A549 (cell line): ENCODE measurements around the gene SEPTIN12. TPM values are rescaled to one million over a fixed set of nuclear protein-coding genes. Genes with fewer than 3 reads are reported as not detected.

Experiments
- ATAC-seq, 2 experiments: fragments of 200-7000 bp in 1 of 2; fragments of >200 bp in 1 of 2; cut with Nextera tagmentation in 1 of 2; cut with Tn5 transposase in 1 of 2; 3 replicates each; pipeline versions ENCODE4 v1.8.0 to v1.9.1; 2018 to 2020; ENCODE audit warnings: mild to moderate bottlenecking in 1 of 2, moderate library complexity in 1 of 2
- CTCF ChIA-PET: fragments of 300-600 bp; sonication (Branson Sonifier 250); formaldehyde crosslinking; extraction: SDS; loops from one replicate; lab custom pipeline; 2021; ENCODE audit warnings: antibody characterized with exemption, inconsistent platforms; lab: Yijun Ruan, JAX
- POLR2A ChIA-PET: fragments of 350-600 bp; formaldehyde crosslinking; extraction: SDS; loops from one replicate; lab custom pipeline; 2021; ENCODE audit warnings: antibody characterized with exemption, inconsistent platforms; lab: Yijun Ruan, JAX
- DNase-seq, 2 experiments: peaks; one replicate each; pipeline versions ENCODE4 v3.0.0 to v3.0.0-alpha.2; 2011 to 2016; ENCODE audit warnings: low read depth in 1 of 2, low spot score in 1 of 2
- FAIRE-seq: peaks from 2 replicates; lab custom pipeline; 2011; peaks lifted over from hg19 to GRCh38; lab: Jason Lieb, UNC
- H3K27ac ChIP-seq, 2 experiments: fragments of >200 bp; sonication (Bioruptor Twin); formaldehyde crosslinking; 3 replicates each; pipeline ENCODE4 v1.5.1; 2016 to 2017
- H3K4me1 ChIP-seq: fragments of >200 bp; sonication (Bioruptor Twin); formaldehyde crosslinking; 3 replicates; pipeline ENCODE4 v1.6.1; 2016
- H3K4me2 ChIP-seq: fragments of >200 bp; sonication (Bioruptor Twin); formaldehyde crosslinking; 3 replicates; pipeline ENCODE4 v1.6.1; 2016
- H3K4me3 ChIP-seq: fragments of >200 bp; sonication (Bioruptor Twin); formaldehyde crosslinking; 3 replicates; pipeline ENCODE4 v1.5.1; 2016
- H3K9me3 ChIP-seq: fragments of >200 bp; sonication (Bioruptor Twin); formaldehyde crosslinking; 3 replicates; pipeline ENCODE4 v1.6.1; 2016
- CBX2 ChIP-seq: fragments of 200-600 bp; sonication (generic); IDR thresholded peaks from 2 replicates; pipeline ENCODE4 v1.6.1; 2016; ENCODE audit warnings: low read depth, mild to moderate bottlenecking, borderline replicate concordance
- CEBPB ChIP-seq, 2 experiments: fragments of >200 bp in 1 of 2; sonication (Bioruptor Twin) in 1 of 2; formaldehyde crosslinking in 1 of 2; IDR thresholded peaks; 2 replicates each; pipeline ENCODE4 v1.6.1; 2012 to 2016
- CHD2 ChIP-seq: fragments of 150-350 bp; IDR thresholded peaks from 2 replicates; pipeline ENCODE4 v1.6.1; 2014; ENCODE audit warnings: low read length; ENCODE audit not compliant: partially characterized antibody
- CTCF ChIP-seq: fragments of >200 bp; sonication (Bioruptor Twin); formaldehyde crosslinking; IDR thresholded peaks from 3 replicates; pipeline ENCODE4 v1.5.1; 2016
- EP300 ChIP-seq, 2 experiments: fragments of >200 bp; sonication (Bioruptor Twin); formaldehyde crosslinking; IDR thresholded peaks; 2 replicates in 1 of 2; 3 replicates in 1 of 2; pipeline ENCODE4 v1.6.1; 2016 to 2017
- FOSB ChIP-seq: fragments of 250-450 bp; sonication (Bioruptor Pico); IDR thresholded peaks from 2 replicates; pipeline ENCODE4 v1.5.0; 2020; ENCODE audit warnings: mild to moderate bottlenecking, moderate library complexity
- FOXS1 ChIP-seq: fragments of 250-450 bp; sonication (Bioruptor Pico); IDR thresholded peaks from 2 replicates; pipeline ENCODE4 v1.5.0; 2020; ENCODE audit warnings: mild to moderate bottlenecking, moderate library complexity
- GATA3 ChIP-seq: IDR thresholded peaks from 2 replicates; pipeline ENCODE4 v1.6.1; 2012; ENCODE audit warnings: borderline replicate concordance
- HDAC2 ChIP-seq: fragments of 200-600 bp; sonication (generic); IDR thresholded peaks from 2 replicates; pipeline ENCODE4 v1.6.1; 2016
- HOXA7 ChIP-seq: fragments of 250-450 bp; sonication (Bioruptor Pico); IDR thresholded peaks from 2 replicates; pipeline ENCODE4 v1.5.0; 2020; ENCODE audit warnings: mild to moderate bottlenecking, moderate library complexity
- HOXB13 ChIP-seq: fragments of 250-450 bp; sonication (Bioruptor Pico); IDR thresholded peaks from 2 replicates; pipeline ENCODE4 v1.5.0; 2020; ENCODE audit warnings: low read depth, mild to moderate bottlenecking, moderate library complexity
- JUNB ChIP-seq: fragments of >200 bp; sonication (Bioruptor Twin); formaldehyde crosslinking; IDR thresholded peaks from 2 replicates; pipeline ENCODE4 v1.6.1; 2016
- KDM1A ChIP-seq: fragments of 200-600 bp; sonication (generic); IDR thresholded peaks from 2 replicates; pipeline ENCODE4 v1.6.1; 2016; ENCODE audit warnings: low read depth, mild to moderate bottlenecking
- MAZ ChIP-seq: fragments of 150-350 bp; IDR thresholded peaks from 2 replicates; pipeline ENCODE4 v1.6.1; 2014; ENCODE audit warnings: antibody characterized with exemption, low read depth, low read length, borderline replicate concordance
- MYC ChIP-seq: IDR thresholded peaks from 2 replicates; pipeline ENCODE4 v1.6.1; 2012; ENCODE audit warnings: mild to moderate bottlenecking, inconsistent platforms, low read length, improper control_type of control experiment, borderline replicate concordance
- NFE2L2 ChIP-seq: fragments of 150-350 bp; conservative IDR thresholded peaks from 2 replicates; pipeline ENCODE4 v1.6.1; 2014; ENCODE audit warnings: low read length
- PHF8 ChIP-seq: fragments of 200-600 bp; sonication (generic); IDR thresholded peaks from 2 replicates; pipeline ENCODE4 v1.6.1; 2016; ENCODE audit warnings: low read depth, mild to moderate bottlenecking, antibody characterized with exemption, moderate library complexity, borderline replicate concordance
- RAD21 ChIP-seq, 2 experiments: fragments of >200 bp in 1 of 2; sonication (Bioruptor Twin) in 1 of 2; formaldehyde crosslinking in 1 of 2; IDR thresholded peaks in 1 of 2; conservative IDR thresholded peaks in 1 of 2; 2 replicates in 1 of 2; 3 replicates in 1 of 2; pipeline ENCODE4 v1.6.1; 2012 to 2018; ENCODE audit warnings: inconsistent platforms in 1 of 2
- RCOR1 ChIP-seq: fragments of 150-350 bp; IDR thresholded peaks from 2 replicates; pipeline ENCODE4 v1.6.1; 2014; ENCODE audit warnings: antibody characterized with exemption, low read length, low read depth
- RFX5 ChIP-seq: fragments of 450-650 bp; IDR thresholded peaks from 2 replicates; pipeline ENCODE4 v1.7.1; 2014; ENCODE audit warnings: antibody characterized with exemption, mild to moderate bottlenecking, moderate library complexity
- RNF2 ChIP-seq: fragments of 200-600 bp; sonication (generic); IDR thresholded peaks from 2 replicates; pipeline ENCODE4 v1.6.1; 2016; ENCODE audit warnings: low read depth, mild to moderate bottlenecking, antibody characterized with exemption, moderate library complexity, borderline replicate concordance
- TP53 ChIP-seq: fragments of 250-450 bp; sonication (Bioruptor Pico); IDR thresholded peaks from 2 replicates; pipeline ENCODE4 v1.5.0; 2021; ENCODE audit warnings: mild to moderate bottlenecking, moderate library complexity
- USF2 ChIP-seq: fragments of 450-650 bp; IDR thresholded peaks from 2 replicates; pipeline ENCODE4 v1.6.1; 2014; ENCODE audit warnings: antibody characterized with exemption
- ZNF302 ChIP-seq: fragments of 250-450 bp; sonication (Bioruptor Pico); IDR thresholded peaks from 2 replicates; pipeline ENCODE4 v1.9.0; 2021; ENCODE audit warnings: inconsistent platforms, mild to moderate bottlenecking, moderate library complexity
- WGBS: methylation state at CpG from one replicate; pipeline ENCODE4 v1.1.6; 2017; ENCODE audit errors: missing lambda C conversion rate; 5-methylcytosine and 5-hydroxymethylcytosine counted together
- polyA plus RNA-seq, 4 experiments: library from polyadenylated mRNA; depleted of rRNA in 3 of 4; stranded (reverse); fragments of >200 nt; fragmentation: RNase III in 1 of 4; extraction: RNeasy Plus Mini Kit Qiagen cat#74134 plus additional on column Dnase treatment in 1 of 4; gene quantifications; 2 replicates in 3 of 4; 3 replicates in 1 of 4; pipeline ENCODE4 v1.2.3, GENCODE V29; 2011 to 2017
- TF ChIP-seq, protein P1 (sequence below): IDR thresholded peaks from 2 replicates; pipeline ENCODE4 v1.6.1; 2012
- TF ChIP-seq, protein P2 (sequence below): IDR thresholded peaks from 2 replicates; pipeline ENCODE4 v1.6.1; 2012
- TF ChIP-seq, protein P3 (sequence below): fragments of >200 bp; sonication (Bioruptor Twin); formaldehyde crosslinking; IDR thresholded peaks from 3 replicates; pipeline ENCODE4 v1.6.1; 2016

The SEPTIN12 gene
- polyA plus RNA-seq, 2 of the 4 experiments (the other 2 are of a cell fraction) = 0.14 TPM; not detected in 1

DNA sequence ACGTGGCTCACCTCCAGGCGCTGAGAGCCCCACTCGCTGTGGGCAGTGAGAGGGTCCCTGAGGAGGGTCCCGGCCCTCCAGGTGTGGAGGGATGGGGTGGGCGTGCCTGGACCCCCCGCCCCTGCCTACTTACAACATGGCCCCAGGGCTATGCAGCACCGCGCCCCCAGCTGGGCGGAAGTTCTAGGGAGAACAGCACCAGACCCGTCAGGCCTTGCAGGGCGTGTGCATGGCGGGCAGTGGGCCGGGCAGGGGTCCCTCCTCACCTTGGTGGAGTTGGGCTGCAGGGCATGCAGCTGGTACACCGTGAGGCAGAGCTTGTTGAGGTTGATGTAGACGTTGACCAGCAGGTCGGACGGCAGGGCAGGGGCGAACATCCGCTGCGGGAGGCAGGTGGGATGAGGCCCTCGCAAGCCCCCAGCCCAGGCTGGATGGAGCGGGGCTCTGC is 9.7 kb upstream of the SEPTIN12 start (continued):
- TF ChIP-seq, protein P1, sequence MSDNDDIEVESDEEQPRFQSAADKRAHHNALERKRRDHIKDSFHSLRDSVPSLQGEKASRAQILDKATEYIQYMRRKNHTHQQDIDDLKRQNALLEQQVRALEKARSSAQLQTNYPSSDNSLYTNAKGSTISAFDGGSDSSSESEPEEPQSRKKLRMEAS = no peak
- no peak for TF ChIP-seq MAZ

DNA sequence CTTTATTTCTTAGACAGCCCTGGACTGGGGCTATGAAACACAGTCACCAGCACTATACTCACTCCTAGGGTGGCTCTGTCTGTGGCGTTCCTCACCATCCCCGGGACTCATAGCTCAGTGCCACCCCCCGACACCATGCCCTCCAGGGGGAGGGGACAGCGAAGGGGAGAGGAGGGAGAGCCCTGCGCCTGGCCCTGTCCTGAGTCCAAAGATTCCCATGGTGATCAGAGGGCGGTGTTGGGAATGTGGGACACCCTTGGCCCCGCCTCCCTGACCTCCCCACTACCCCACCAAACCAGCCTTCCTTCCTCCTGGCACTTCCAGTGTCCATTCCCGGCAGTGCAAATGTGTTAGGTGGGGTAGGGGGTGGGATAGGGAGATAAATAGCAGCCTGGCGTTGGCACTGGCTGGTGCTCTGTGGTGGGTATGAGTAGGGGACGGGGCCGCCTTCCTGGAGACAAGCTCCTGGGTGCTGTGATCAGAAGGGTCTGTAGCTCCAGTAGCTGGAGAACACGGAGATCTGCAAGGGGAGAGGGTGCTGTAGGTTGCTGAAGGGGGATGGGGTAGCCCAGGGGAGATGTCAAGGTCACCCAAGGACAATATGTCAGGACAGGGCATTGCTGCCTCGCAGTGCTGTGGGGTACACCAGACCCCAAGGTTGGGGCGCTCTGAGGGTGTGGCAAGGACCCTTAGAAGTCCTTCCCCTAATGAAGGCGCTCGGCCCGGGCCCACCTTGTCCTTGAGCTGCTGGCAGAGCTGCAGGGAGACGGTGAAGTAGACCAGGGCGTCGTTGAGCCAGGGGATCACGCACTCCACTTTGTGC is 9.0 kb upstream of the SEPTIN12 start:
- Histone ChIP-seq H3K27ac (no peak overlapping the region), H3K4me3 (no peak overlapping the region), H3K4me2 (no peak overlapping the region), H3K9me3 (no peaks in the 10 kb centered on the region), H3K4me1 (peaks cover 10% of the 10 kb centered on the region)
- no peak for ATAC-seq
- no peak for TF ChIP-seq HOXB13
- no peak for TF ChIP-seq RFX5
- TF ChIP-seq ZNF302 (CRISPR knock-in tag) = no peak
- no peak for TF ChIP-seq TP53 (CRISPR knock-in tag)
- TF ChIP-seq HDAC2 = no peak
- TF ChIP-seq USF2 = no peak
- TF ChIP-seq CEBPB (IDR thresholded peaks at IDR 0.05) = no peak
- no peak for TF ChIP-seq GATA3
- TF ChIP-seq PHF8 = no peak
- TF ChIP-seq RAD21 (conservative IDR thresholded peaks at IDR 0.05 in 1 of 2, IDR thresholded peaks at IDR 0.05 in 1 of 2) = no peak
- no peak for TF ChIP-seq EP300 (IDR thresholded peaks at IDR 0.05)
- TF ChIP-seq FOXS1 = no peak
- TF ChIP-seq FOSB = no peak
- TF ChIP-seq, protein P2, sequence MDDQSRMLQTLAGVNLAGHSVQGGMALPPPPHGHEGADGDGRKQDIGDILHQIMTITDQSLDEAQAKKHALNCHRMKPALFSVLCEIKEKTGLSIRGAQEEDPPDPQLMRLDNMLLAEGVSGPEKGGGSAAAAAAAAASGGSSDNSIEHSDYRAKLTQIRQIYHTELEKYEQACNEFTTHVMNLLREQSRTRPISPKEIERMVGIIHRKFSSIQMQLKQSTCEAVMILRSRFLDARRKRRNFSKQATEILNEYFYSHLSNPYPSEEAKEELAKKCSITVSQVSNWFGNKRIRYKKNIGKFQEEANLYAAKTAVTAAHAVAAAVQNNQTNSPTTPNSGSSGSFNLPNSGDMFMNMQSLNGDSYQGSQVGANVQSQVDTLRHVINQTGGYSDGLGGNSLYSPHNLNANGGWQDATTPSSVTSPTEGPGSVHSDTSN = no peak
- no peak for TF ChIP-seq JUNB
- TF ChIP-seq CBX2 = no peak
- TF ChIP-seq, protein P1 = no peak
- no peak for TF ChIP-seq RCOR1
- POLR2A ChIA-PET = interaction anchor here (1.7 kb wide), 1 partner anchor 29 kb away, joined by 4 read pairs; no protein-coding TSS in a partner anchor
- no peak for FAIRE-seq
- CTCF ChIA-PET = interaction anchor here (0.6 to 1.0 kb wide), 2 partner anchors 12 to 25 kb away, joined by 3 to 4 read pairs; no protein-coding TSS in a partner anchor
- DNase-seq = no peak
- 84% methylated on average over 21 of the region's 21 CpGs for WGBS

GRCh38 chr16:4795828-4796572 is 7.9 kb upstream of the SEPTIN12 start:
- no peak overlapping the region for H3K4me2 ChIP-seq
- H3K27ac ChIP-seq = no peak overlapping the region
- WGBS = 85% methylated on average over 19 of the region's 30 CpGs
- TF ChIP-seq KDM1A (no peak), ZNF302 (CRISPR knock-in tag) (no peak), RAD21 (conservative IDR thresholded peaks at IDR 0.05 in 1 of 2, IDR thresholded peaks at IDR 0.05 in 1 of 2) (no peak), HOXA7 (no peak), PHF8 (no peak), CTCF (no peak), CHD2 (no peak), NFE2L2 (no peak), RNF2 (no peak), MYC (no peak), EP300 (IDR thresholded peaks at IDR 0.05) (no peak)
- TF ChIP-seq, protein P1 = no peak
- TF ChIP-seq, protein P3, sequence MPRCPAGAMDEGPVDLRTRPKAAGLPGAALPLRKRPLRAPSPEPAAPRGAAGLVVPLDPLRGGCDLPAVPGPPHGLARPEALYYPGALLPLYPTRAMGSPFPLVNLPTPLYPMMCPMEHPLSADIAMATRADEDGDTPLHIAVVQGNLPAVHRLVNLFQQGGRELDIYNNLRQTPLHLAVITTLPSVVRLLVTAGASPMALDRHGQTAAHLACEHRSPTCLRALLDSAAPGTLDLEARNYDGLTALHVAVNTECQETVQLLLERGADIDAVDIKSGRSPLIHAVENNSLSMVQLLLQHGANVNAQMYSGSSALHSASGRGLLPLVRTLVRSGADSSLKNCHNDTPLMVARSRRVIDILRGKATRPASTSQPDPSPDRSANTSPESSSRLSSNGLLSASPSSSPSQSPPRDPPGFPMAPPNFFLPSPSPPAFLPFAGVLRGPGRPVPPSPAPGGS = no peak
- ATAC-seq (no peak), FAIRE-seq (no peak), DNase-seq (no peak)
- ChIA-PET POLR2A (interaction anchor here (1.7 kb wide), 1 partner anchor 27 kb away, joined by 4 read pairs; no protein-coding TSS in a partner anchor), CTCF (interaction anchor here (0.6 to 1.1 kb wide), 2 partner anchors 9 to 24 kb away, joined by 3 read pairs; no protein-coding TSS in a partner anchor)
- no peak overlapping the region for H3K4me3 ChIP-seq
- no peaks in the 10 kb centered on the region for H3K9me3 ChIP-seq
- H3K4me1 ChIP-seq = peaks cover under 1% of the 10 kb centered on the region; the same call in 1 of the 3 replicates
